ENCODE measurements around the gene TTC7B.

TTC7B gene

DNA sequence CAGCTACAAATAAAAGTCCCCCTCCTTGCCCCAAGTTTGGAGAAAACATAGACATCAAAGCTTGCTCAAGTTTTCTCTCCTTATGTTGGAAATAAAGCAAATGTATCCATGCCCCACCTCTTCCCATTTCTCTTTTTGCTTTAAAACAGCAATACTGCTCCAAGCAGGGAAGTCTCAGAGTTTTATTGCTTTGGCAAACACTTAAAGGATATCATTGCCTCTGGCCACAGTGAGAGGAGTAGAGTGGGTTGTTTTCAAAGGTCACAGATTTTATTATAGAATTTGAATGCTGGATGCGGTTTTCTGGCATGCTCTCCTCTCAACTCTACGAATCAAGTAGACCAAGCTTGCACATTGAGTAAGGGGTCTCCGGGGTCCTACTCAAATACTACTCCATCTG, 149.7 kb downstream of the TTC7B start:
- DNase-seq: no peak

DNA sequence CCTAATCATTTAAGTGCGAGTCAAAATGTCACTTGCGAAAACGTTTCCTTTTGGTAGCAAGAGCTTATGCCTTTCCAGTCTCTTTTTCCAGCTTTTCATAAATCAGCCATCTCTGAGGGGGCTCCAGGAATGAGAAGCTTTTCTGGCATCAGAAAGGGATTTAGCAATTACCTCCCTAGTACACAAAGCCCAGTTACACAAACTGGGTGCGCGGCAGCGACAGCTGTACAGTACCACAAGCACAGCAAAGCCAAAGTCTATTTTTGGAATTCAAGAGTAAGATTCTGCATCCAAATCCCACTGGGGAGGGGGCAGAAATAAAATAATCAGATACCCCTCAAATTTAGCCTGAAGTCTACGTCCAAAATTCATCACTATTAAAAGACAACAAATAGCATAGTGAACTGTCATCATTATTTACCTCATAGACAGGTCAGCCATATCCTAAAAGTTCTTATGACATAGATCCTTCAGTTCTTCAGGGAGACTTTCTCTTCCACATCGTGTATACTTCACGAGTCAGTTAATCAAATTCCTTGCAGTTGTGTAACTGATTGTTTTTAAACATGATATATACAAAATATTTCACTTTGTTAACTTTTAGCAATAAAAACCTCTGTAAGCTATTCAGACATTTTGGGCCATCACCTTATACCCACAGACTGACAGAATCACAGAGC, 150.8 kb downstream of the TTC7B start:
- DNase-seq: no peak

DNA sequence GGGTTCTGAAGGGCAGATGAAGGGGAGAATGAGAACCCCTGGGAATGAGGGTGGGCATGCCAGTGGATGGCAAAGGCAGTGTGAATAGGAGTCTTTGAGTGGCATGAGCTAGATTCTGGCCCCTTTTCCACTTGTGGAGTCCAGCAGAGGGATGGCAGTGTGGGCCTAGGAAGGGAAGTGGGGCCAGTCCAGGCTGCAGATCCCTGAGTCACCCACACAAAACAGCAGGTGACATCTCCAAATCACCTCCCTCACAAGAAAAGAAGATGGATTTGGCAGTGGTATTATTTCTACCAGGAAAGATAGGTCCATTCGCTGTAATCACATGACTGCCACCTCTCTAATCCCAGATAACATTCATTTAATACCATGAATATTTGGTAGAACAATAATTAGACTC, 151.3 kb downstream of the TTC7B start:
- DNase-seq: no peak

DNA sequence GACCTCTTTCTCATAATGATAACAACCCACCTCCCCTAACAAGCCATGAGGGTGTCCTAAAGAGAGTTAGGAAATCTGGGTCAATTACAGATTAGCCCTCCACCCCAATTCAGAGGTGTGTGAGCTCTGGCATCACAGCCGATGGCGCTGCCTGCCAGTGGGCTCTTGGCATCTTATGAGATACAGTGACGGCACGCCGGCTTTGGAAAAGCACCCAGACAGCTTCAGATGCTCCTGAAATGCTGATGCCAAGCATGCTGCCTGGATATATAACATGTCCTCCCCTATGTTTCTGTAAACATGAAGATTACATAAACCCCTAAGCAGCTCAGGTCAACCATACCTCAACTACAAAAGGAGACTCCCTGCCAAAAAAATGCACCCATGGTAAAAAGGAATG, 152.6 kb downstream of the TTC7B start:
- no peak for DNase-seq

DNA sequence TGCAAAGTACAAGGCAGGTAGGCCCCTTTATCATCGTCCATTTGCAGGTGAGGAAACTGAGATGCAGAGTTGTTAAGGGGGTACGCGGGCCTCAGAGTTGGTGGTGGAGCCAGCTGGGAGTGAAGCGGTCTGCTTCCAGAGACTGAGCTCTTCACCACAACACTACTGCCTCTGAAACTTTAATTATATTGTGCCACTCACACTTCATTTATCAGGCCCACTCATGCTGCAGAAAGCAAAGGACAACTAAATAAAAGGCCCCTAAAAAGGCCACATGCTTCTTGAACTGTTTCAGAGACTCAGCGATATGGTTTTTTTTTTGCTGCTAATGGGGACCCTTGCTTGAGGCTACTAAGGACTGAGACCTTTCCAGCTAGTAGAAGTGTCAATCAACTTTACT, 153.1 kb downstream of the TTC7B start:
- DNase-seq: no peak

DNA sequence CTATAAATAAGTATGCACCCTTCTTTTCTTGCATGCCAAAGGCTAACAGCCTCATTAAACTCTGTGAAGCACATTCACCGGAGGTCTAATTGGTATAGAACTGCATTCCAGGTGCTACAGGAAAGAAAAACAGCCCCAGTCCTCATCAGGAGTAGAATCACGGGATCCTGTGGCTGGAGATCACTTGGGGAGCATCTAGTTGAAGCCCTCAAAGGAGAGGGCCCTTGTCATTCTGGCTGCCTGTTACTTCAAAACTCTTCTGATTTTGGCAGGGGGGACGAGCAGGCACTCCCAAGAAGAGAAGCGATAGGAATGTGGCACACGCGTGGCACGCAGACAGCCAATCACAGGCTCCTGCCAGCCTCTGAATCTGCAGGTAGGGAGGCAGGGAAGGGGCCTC, 154.4 kb downstream of the TTC7B start:
- no peak for DNase-seq

DNA sequence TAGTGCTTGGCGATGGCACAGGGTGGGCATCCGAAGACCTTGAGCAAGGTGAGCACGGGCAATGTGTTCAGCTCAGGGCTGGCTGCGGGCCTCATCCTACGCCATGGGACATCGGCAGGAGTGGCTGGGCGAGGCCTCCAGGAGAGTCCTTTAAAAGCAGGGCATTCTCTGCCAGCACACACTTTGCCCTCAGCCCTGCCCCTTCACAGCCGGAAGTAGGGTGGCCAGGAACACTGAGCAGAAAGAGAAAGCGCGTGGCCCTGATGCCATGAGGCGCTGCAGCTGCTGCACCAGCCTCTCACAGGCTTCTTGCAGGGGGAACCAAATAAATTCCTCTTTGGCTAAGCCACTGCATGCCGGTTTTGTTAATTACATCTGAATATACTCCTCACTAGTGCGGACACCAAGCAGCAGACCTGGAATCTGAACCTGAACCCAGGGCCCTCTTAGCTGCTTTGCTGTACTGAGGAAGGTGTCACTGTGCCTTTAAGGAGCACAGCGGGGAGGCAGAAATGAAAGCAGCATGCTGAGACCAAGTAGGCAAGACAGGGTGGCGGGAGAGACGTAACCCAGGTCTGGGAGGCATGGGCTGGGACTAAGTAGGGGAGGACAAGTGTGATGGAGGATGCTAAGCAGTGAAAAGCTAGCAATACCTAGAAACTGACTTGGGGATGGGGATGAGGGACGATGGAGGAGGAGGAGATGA, 155.2 kb downstream of the TTC7B start:
- DNase-seq: no peak

DNA sequence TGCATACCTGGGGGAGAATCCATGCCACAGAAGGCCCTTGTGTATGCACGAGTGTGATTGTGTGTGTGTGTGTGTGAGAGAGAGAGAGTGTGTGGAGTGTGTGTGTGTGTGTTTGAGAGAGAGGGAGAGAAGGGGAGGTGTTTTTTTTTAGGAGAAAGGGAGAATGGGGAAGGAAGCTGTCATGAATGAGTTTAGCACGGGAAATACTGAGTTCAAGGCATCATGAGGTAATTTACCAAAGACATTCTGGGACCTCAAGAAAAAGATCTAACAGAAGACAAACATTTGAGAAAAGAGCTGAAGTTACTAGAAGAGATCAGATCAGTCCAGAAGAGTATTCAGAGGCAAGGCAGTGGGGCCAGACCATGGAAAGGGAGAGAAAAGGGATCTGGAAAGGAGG, 157.1 kb downstream of the TTC7B start:
- DNase-seq: no peak

DNA sequence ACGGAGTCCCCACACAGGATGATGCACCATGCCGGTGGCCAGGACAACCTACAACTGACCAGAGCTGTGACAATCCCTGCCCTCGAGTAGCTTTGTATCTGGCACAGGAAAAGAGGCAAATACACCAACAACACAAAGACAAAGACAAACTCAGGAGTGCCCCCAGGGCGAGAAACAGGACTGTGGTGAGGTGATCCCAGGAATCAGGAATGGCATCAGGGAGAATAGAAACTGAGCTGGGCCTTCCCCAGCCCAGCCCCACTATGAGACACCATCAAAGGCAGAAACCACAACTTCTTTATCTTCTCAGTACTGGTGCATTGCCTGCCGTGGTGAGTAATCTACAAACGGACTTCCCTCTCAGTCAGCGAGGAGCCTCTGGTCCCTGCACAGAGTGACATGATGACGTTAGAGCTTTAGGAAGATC, 157.7 kb downstream of the TTC7B start:
- peak; percentile 46 for DNase-seq

DNA sequence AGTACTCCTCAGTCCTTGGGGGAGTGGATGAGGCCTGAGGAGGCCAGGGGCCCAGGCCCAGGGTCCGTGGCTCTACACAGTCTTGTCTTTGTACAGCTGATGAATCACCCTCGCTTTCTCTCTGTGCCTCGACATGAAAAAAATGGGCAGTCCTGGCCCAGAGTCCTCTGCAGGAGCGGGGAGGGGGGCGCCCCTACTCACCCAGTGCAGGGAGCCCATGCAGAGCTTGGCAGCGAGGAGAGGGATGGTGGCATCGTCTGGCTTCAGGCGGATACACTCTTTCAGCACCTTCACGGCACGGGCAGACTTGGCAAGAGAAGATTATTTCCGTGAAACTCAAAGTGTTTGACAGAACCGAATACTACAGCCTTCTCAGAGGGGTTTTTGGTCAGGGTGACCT, 159.3 kb downstream of the TTC7B start:
- DNase-seq: no peak

DNA sequence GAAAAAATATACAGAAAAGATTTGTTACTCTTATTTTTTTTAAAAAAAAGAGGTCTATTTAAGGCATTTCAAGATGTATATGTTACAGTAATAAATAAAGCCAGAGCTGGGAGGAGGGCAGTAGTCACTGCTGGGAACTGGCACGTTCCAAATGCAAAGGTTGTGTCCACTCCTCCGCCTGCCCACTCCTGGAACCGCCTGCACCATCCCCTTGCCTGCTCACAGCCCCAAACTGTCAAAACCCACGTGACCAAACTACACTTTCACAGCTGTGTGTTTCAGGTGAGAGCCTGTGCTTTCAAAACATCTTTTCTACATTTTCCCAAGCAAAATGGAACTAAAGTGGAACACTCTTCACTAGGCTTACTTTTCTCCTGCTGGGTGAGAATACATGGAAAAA, 160.4 kb downstream of the TTC7B start:
- DNase-seq: no peak

DNA sequence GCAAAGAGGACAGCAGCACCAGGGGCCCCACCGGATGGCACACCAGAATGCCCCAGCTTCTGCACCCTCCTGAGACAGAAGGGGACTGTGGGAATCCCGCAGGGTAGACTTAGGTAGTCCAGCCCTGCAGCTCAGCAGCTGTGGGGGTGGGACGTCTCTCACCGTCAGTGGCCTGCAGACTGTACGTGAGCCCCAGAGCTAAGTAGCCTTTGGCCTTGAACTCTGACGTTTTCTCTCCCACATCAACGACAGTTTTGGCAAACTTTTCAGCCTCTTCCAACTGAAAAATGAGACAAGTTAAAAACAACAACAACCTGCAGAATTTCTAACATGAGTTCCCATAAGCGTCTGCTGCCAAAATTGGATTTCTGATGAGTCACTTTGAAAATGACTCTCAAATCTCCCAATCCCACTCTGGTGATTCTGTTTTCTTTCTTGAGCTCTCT, 161.4 kb downstream of the TTC7B start:
- DNase-seq: no peak

DNA sequence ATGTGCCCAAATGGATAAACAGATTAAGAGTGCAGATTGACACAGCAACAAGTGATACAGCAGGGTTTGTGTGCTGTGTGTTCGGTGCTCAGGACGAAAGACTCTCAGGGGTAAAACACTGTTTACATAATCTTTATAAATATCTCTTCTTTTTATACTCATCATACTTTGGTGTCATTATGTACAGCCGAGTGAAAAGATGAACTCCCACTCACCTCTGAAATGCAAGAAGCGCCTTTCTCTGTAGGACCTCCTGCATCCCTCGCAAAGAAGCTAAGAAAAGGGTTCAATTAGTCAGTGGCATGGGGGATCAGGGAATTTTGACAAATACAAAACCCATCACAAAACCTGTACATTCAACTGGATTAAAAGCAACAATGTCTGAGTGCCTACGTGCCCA, 163.6 kb downstream of the TTC7B start:
- DNase-seq: no peak

DNA sequence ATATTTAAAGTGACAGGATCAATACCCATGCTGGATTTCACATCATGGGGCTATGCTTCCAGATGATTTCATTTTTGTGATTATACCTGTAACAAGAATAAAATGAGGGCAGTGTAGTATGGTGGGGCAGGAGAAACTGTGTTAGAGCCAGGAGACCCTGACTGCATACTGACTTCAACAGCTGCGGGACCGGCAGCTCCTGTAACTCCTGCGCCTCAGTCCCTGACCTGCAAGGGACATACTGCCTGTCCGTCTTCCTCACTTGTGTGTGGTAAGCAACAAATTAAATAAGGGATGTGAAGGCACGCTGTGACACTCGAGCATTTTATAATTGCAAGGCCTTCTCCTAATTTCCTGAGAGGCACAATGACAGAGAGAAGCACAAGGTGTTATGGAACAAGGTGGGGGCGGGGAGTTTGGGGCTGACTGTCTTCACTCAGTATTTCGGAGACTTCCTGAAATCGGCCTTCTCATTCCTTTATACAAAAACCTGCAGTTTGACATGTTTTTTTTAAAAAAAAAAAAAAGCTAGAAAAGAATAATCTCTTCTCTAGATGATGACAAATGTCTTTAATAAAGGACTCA, 164.2 kb downstream of the TTC7B start:
- DNase-seq: no peak

DNA sequence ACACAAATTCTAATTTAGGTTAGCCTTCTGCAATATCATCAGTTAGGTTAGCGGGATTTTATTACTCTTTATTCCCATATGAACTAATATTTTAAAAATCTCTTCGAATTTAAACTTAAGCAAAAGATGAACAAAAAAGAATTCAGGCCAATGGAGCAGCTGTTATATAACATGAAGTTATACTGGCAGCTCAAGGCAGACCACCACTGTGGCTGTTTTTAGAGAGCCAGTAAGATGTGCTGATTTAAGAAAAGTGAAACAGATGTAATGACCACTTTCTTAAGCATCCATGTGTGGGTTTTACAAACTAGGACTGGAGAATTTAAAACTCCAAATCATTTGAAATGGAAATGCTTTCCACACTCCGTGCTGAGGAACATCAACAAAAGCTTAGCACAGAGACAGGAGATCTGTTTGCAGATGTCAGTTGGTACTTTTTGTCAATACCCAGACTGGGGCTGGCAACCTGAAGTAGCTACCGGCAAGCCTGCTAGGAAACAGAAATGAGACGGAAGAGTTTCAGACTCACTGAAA, 164.9 kb downstream of the TTC7B start:
- DNase-seq: no peak

DNA sequence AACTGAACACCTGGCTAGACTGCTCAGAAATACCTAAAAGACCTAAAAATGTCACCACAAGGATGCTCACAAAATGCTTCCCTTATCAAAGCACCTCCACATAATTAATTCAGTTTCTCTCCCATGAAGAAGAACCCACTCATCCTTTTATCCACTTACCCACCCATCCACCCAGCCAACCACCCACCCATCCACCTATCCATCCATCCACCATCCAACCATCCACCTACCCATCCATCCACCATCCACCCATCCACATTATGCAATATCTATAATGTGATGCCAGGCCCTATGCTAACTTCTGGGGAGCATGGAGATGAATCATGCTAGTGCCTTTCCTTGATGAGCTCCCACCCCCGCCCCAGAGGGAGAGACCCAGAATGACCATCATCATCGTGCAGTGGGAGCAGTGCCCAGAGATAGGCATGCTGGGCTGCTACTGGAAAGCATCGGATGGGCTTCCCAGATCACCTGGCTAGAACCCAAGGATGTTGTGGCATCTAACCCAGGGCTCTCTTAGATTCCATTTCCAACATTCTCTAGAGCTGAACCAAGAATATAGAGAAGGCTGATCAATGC, 166.6 kb downstream of the TTC7B start:
- no peak for DNase-seq

DNA sequence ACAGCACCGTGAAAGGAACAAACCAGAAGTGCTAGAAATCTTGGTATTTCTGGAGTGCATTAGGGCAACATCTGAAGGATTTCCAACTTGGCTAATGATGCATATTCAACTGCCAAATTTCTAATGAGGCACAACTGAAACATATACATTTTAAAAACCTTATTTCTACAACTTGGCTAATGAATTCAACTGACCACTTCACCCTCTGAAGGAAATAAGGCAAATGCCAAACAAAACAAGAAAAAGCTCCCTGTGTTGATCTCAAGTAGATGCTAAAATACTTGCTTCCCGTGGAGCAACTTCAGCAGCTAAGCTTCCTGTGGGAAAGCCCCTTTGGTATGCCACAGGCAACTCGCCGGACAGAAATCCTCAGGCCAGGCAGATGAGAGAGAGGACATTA, 167.1 kb downstream of the TTC7B start:
- DNase-seq: no peak

DNA sequence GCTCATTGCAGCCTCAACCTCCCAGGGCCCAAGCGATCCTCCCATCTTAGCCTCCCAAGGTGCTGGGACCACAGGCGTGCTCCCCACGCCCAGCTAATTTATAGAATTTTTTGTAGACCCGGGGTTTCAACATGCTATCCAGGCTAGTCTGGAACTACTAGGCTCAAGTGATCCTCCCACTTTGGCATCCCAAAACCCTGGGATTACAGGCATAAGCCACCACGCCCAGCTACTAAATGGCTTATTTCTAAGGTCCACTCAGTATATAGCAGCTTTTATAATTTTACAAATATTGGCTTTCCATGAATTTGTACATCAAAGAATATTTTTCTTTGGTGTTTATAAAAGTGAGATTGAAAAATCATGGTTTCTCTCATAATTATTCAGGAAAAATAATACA, 167.8 kb downstream of the TTC7B start:
- DNase-seq: no peak

DNA sequence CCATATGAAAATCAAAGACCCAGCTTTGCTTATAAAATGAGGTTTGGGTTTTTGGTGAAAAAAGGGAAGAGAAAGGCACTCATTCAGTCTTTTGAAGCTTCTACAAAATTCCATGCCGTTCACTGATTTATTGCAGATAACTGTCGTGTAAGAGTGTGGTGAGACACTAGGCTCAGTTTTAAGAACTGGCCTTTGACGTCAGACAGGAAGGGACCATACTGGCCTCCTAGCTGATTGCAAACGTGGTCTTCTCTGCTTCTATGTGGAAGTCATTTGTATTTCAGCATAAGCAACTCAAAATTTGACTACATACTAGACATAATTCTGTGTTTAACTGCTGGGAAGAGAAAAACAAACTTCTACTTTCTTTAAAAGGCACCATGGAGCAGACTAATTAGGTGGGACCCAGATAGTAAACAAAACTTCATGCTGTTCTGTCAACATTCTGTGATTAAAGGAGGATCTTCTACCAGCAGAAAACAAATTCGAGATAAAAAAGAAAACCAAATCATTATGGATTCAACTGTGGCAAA, 168.7 kb downstream of the TTC7B start:
- DNase-seq: no peak

DNA sequence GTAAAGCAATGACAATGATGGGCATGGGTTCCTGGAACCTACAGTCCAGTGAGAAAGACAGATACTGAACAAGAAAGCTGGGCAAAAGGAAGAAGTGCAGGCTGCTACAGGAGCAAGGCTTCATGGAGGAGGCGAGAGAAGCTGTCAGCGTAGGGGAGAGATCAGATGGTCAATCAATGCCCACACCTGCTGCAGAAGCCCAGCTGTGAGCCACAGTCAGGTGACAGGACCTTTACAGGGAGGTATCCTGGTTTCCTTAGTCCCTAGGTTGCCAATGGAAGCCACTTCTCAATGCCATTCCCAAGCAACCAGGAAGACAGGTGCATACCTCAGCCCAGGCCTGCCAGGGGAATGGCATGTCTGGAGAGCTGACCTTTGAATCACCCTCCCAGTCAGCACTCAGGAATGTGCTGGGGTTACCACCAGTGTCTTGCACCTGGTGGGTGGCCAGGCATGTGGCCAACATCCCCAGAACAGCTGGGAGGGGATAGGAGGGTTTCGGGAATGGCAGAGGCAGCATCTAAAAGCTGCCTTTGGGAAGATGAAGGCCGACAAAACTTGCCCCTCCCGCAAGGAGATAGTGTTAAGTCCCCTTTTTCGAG, 170.3 kb downstream of the TTC7B start:
- no peak for DNase-seq

DNA sequence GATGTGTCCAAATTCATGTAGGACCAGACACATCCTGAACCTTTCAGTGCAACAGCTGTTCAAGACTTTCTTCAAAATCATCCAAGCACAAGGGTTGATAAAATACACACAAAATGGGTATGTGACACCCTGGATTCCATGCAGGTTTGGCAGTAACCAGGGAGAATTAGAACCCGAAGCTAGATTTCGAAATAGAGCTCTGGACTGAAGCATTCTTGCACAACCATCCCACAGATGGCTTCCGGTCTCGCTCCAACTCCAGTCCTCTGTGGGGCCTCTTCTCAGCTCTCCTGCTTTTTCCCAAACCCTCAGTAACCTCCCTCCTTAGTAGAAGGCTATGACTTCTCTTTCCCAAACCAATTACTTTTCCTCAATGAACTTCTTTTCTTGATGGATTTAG, 171.3 kb downstream of the TTC7B start:
- DNase-seq: no peak

DNA sequence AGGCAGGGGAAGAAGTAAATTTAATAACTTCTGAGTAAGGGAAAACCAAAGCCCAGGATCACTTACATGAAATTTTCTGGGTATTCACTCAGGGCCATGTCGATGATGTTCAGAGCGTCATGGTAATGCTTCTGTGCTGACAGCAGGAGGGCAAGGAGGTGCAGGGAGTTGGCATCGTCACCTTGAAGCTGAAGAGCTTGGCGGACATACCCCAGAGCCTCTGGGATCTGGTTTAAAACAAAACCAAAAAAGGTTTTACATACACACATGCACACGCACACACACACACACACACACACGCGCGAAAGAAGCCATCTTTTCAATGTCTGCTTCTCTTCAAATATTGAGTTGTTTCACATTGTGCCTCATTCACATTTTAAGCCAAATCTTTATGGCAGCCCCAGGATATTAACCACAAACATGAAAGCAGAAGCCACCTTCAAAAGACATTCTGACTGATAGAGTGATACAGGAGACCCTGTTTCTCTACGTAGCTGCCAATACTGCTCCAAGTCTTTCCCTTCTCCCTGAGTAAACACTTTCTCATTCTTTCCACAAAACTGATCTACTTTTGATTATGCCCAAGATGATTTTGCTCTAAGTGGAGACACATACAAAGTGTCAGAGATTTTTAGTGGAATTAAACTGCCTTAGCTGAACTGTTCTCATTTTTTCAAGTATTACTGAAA, 172.1 kb downstream of the TTC7B start:
- DNase-seq: no peak

All from SIG-M5 (cell line).